Endothelial cell of umbilical vein (primary cell): ENCODE measurements around the gene KIAA1614. TPM values are rescaled to one million over a fixed set of nuclear protein-coding genes. Genes with fewer than 3 reads are reported as not detected.

Experiments
- BruUV-seq: library from RNA; stranded (reverse); fragments of 400-500 nt; replicated peaks from 2 replicates; lab custom pipeline; 2021; lab: Mats Ljungman, UMichigan
- CTCF ChIA-PET: fragments of 300-600, 350-600 bp; sonication (Branson Sonifier 250); formaldehyde crosslinking; loops from one replicate; lab custom pipeline; 2021; ENCODE audit warnings: antibody characterized with exemption, inconsistent platforms; lab: Charles Lee
- POLR2A ChIA-PET: fragments of 300-600, 350-600 bp; sonication (Branson Sonifier 250); formaldehyde crosslinking; loops from one replicate; lab custom pipeline; 2021; ENCODE audit warnings: antibody characterized with exemption, inconsistent platforms; lab: Charles Lee
- DNase-seq: peaks from one replicate; pipeline ENCODE4 v3.0.0-alpha.2; 2011; ENCODE audit warnings: low read depth, low spot score
- FAIRE-seq: peaks from 2 replicates; lab custom pipeline; 2011; peaks lifted over from hg19 to GRCh38; lab: Jason Lieb, UNC
- H2AFZ ChIP-seq: 2 replicates; pipeline ENCODE4 v1.6.0; 2012; ENCODE audit warnings: low read depth, low read length, control low read depth, inconsistent platforms
- H3K27ac ChIP-seq: 2 replicates; pipeline ENCODE4 v1.5.1; 2011; ENCODE audit warnings: low read depth, mild to moderate bottlenecking, control low read depth, low read length, moderate library complexity; ENCODE audit not compliant: insufficient read depth
- H3K27me3 ChIP-seq, 2 experiments: 2 replicates each; pipeline versions ENCODE4 v1.6.0 to v1.6.1; 2011; ENCODE audit warnings: low read length in 2 of 2, mixed read lengths in 1 of 2; ENCODE audit not compliant: control insufficient read depth in 2 of 2, insufficient read depth in 2 of 2
- H3K36me3 ChIP-seq, 2 experiments: 2 replicates in 1 of 2; 3 replicates in 1 of 2; pipeline ENCODE4 v1.5.1; 2011; ENCODE audit warnings: low read length in 2 of 2, mild to moderate bottlenecking in 1 of 2, moderate library complexity in 1 of 2; ENCODE audit not compliant: control insufficient read depth in 2 of 2, insufficient read depth in 2 of 2; ENCODE audit errors: extremely low read depth in 1 of 2
- H3K4me1 ChIP-seq: 3 replicates; pipeline ENCODE4 v1.5.1; 2011; ENCODE audit warnings: mild to moderate bottlenecking, low read length; ENCODE audit not compliant: control insufficient read depth, insufficient read depth; ENCODE audit errors: extremely low read depth
- H3K4me2 ChIP-seq: 2 replicates; pipeline ENCODE4 v1.6.1; 2011; ENCODE audit warnings: low read length, control low read depth, mixed read lengths; ENCODE audit not compliant: insufficient read depth
- H3K4me3 ChIP-seq, 3 experiments: fragments of 200-600 bp in 1 of 3; sonication (generic), shearing (Covaris generic) in 1 of 3; replicated peaks in 1 of 3; 2 replicates each; pipeline ENCODE4 v1.5.1; 2011 to 2016; ENCODE audit warnings: control low read depth in 3 of 3, low read length in 3 of 3, mild to moderate bottlenecking in 2 of 3, inconsistent platforms in 1 of 3, low read depth in 1 of 3, moderate library complexity in 1 of 3; ENCODE audit not compliant: insufficient read depth in 1 of 3
- H3K79me2 ChIP-seq: 2 replicates; pipeline ENCODE4 v1.6.0; 2012; ENCODE audit warnings: low read length, inconsistent platforms; ENCODE audit not compliant: control insufficient read depth, insufficient read depth
- H3K9ac ChIP-seq: replicated peaks from 2 replicates; pipeline ENCODE3; 2011; ENCODE audit warnings: low read length, control low read depth; ENCODE audit not compliant: insufficient read depth; ENCODE audit errors: extremely low read depth
- H3K9me1 ChIP-seq: replicated peaks from 3 replicates; pipeline ENCODE4 v1.6.0; 2011; ENCODE audit warnings: mild to moderate bottlenecking, low read length; ENCODE audit not compliant: control insufficient read depth, insufficient read depth; ENCODE audit errors: extremely low read depth
- H3K9me3 ChIP-seq: replicated peaks from 2 replicates; pipeline ENCODE4 v1.5.1; 2012; ENCODE audit warnings: low read length, inconsistent platforms; ENCODE audit not compliant: control insufficient read depth, insufficient read depth
- H4K20me1 ChIP-seq: replicated peaks from 2 replicates; pipeline ENCODE3; 2011; ENCODE audit warnings: mild to moderate bottlenecking, low read length; ENCODE audit not compliant: control insufficient read depth, insufficient read depth; ENCODE audit errors: extremely low read depth
- FOS ChIP-seq: IDR thresholded peaks from 2 replicates; pipeline ENCODE4 v1.6.1; 2011; ENCODE audit warnings: mild to moderate bottlenecking, low read length, moderate library complexity, borderline replicate concordance; ENCODE audit not compliant: insufficient read depth
- JUN ChIP-seq: IDR thresholded peaks from 2 replicates; pipeline ENCODE4 v1.6.1; 2011; ENCODE audit warnings: borderline replicate concordance, low read depth; ENCODE audit not compliant: insufficient read length, insufficient read depth
- MYC ChIP-seq: IDR thresholded peaks from one replicate; pipeline ENCODE4 v1.6.1; 2011; ENCODE audit warnings: mild to moderate bottlenecking, low read depth, low read length
- POLR2A ChIP-seq: IDR thresholded peaks from 2 replicates; pipeline ENCODE4 v1.6.1; 2012; ENCODE audit warnings: low read depth, mild to moderate bottlenecking, control low read depth, low read length
- POLR2AphosphoS5 ChIP-seq: IDR thresholded peaks from 2 replicates; pipeline ENCODE4 v1.6.1; 2012; ENCODE audit warnings: low read depth, mild to moderate bottlenecking, control low read depth, low read length, moderate library complexity; ENCODE audit not compliant: insufficient read depth
- dilution Hi-C: fragments of 300-500 bp; cut with MboI; formaldehyde crosslinking; loops from one replicate; pipeline ENCODE4 v1.15.0; 2019; ENCODE audit warnings: low sequenced_read_pairs; ENCODE audit not compliant: extremely low pct_ligation_motif_present
- intact Hi-C: fragments of 100-400 bp; cut with micrococcal nuclease; formaldehyde crosslinking; loops from one replicate; pipeline ENCODE4 v1.10.0; 2022
- polyA plus RNA-seq, 4 experiments: library from polyadenylated mRNA; depleted of rRNA in 3 of 4; stranded (reverse) in 3 of 4; unstranded in 1 of 4; fragments of >200 nt; gene quantifications; 2 replicates each; pipeline versions ENCODE4 v1.2.1 to v1.2.3, GENCODE V29; 2011 to 2012; ENCODE audit warnings: missing spikeins in 1 of 4
- total RNA-seq: library from RNA; stranded (reverse); gene quantifications from 2 replicates; pipeline ENCODE4 v1.2.3, GENCODE V29; 2021
- TF ChIP-seq, protein P1 (sequence below), 2 donors: IDR thresholded peaks; 1 replicate in 1 of 2; 2 replicates in 1 of 2; pipeline ENCODE4 v1.5.1; 2011; ENCODE audit warnings: low read length in 2 of 2, mild to moderate bottlenecking in 2 of 2, moderate library complexity in 2 of 2, control low read depth in 1 of 2, inconsistent platforms in 1 of 2, low read depth in 1 of 2; ENCODE audit not compliant: insufficient read depth in 1 of 2; ENCODE audit errors: extremely low read depth in 1 of 2
- TF ChIP-seq, protein P2 (sequence below): IDR thresholded peaks from 2 replicates; pipeline ENCODE4 v1.6.1; 2011; ENCODE audit not compliant: insufficient read depth, insufficient read length

Gene KIAA1614
- total and polyA plus RNA-seq, 2 donors (not counting 3 experiments of a cell fraction or from before 2014, with no cell fraction given) = 1.0 to 2.0 TPM

DNA sequence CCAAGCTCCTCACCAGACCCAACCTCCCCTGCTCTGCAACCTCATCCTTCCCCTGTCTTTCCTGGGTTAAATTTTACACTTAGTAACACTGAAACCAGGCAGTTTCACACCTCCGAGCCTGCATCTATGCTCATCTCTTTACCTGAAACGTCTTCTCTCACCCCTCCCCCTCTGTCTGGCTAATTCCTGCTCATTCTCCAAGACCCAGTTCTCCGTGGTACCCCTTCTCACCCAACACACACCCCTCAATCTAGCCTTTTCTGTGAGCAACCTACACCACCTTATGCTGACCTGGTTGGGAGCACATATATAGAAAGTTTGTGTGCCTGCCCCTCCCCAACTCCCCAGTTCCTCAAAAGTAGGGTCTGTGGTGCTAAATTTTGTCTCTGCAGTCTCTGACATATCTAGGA is 3.7 kb upstream of the KIAA1614 start:
- intact Hi-C loops (no loop called here), dilution Hi-C loops (no loop called here)
- TF ChIP-seq POLR2AphosphoS5 (no peak), MYC (no peak), JUN (no peak), POLR2A (no peak), FOS (no peak)
- TF ChIP-seq, protein P1, sequence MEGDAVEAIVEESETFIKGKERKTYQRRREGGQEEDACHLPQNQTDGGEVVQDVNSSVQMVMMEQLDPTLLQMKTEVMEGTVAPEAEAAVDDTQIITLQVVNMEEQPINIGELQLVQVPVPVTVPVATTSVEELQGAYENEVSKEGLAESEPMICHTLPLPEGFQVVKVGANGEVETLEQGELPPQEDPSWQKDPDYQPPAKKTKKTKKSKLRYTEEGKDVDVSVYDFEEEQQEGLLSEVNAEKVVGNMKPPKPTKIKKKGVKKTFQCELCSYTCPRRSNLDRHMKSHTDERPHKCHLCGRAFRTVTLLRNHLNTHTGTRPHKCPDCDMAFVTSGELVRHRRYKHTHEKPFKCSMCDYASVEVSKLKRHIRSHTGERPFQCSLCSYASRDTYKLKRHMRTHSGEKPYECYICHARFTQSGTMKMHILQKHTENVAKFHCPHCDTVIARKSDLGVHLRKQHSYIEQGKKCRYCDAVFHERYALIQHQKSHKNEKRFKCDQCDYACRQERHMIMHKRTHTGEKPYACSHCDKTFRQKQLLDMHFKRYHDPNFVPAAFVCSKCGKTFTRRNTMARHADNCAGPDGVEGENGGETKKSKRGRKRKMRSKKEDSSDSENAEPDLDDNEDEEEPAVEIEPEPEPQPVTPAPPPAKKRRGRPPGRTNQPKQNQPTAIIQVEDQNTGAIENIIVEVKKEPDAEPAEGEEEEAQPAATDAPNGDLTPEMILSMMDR (IDR thresholded peaks at IDR 0.05; ENCODE audit: extremely low read depth in 1 of 2, insufficient read depth in 1 of 2, low read depth in 1 of 2, low read length in 2 of 2) = no peak
- TF ChIP-seq, protein P2, sequence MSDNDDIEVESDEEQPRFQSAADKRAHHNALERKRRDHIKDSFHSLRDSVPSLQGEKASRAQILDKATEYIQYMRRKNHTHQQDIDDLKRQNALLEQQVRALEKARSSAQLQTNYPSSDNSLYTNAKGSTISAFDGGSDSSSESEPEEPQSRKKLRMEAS = no peak
- Histone ChIP-seq H3K36me3 (no peaks in the 10 kb centered on the region), H3K4me2 (no peak overlapping the region), H3K4me3 (no peak overlapping the region), H3K27ac (no peak overlapping the region), H3K4me1 (peaks cover 5% of the 10 kb centered on the region), H3K9ac (no peak overlapping the region), H3K9me1 (no peaks in the 10 kb centered on the region), H4K20me1 (no peaks in the 10 kb centered on the region), H3K79me2 (no peaks in the 10 kb centered on the region), H3K9me3 (no peaks in the 10 kb centered on the region), H3K27me3 (no peaks in the 10 kb centered on the region), H2AFZ (no peak overlapping the region)
- FAIRE-seq = no peak
- ChIA-PET POLR2A (no interaction called here), CTCF (interaction anchor here (0.6 to 0.7 kb wide), 3 partner anchors 12 to 177 kb away, joined by 3 read pairs; no protein-coding TSS in a partner anchor)
- no TSS peak for BruUV-seq
- DNase-seq = no peak
